ENCODE data around the gene ADAM15. TPM values are rescaled to one million over a fixed set of nuclear protein-coding genes. Genes with fewer than 3 reads are reported as not detected.

ADAM15 gene
- total RNA-seq, 2 donors from 2014 or later: 64.6 to 96.7 TPM

DNA sequence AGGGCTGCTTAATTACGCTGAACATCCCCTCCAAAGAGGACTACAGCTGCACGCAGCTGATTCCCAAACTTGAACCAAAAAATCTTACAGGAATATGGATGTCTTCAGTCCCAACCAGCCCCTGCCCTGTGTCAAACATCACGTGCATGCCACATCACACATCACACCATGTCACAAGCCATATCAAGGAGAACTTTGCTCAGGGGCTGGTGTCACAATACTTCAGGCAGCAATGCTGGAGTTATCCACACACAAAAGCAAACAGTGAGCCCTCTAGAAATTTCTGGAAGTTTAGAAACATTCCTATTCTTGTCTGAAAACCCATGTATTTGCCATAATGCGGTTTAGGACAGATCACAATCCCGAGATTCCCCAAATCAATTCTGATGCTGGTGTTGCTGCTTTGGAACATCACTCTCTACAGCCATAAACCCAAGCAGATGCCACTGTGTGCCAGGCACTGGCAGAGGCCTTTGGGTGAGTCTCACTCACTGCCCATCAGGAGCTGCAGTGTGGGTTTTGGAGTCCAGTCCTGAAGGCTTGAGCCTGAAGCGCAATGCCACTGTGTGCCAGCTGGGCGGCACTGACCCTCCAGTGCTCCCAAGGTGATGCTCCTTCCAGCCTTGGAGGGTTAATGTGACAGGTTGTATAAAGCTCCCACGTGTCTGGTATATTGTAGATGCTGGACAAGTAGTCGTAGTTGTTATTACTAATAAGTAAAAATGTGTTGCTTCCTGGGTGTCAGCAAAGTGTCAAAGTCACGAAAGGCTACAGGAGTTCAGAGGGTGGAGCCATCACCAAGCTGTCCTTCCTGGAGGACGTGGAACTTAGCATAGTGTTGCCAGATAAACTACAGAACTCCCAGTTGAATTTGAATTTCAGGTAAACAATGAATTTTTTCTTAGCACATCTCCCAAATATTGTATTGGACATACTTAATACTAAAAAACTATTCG, 56.5 kb downstream of the ADAM15 start:
- Histone ChIP-seq H3K36me3 (no peaks in the 10 kb centered on the region), H3K27me3 (no peaks in the 10 kb centered on the region), H3K4me1 (peaks cover 0 to 15% of the 10 kb centered on the region in 2 donors), H3K9me3 (no peaks in the 10 kb centered on the region), H3K27ac (no peak overlapping the region), H3K4me3 (no peak overlapping the region)
- DNase-seq (ENCODE audit: low spot score): no peak
- TF ChIP-seq, protein P1, sequence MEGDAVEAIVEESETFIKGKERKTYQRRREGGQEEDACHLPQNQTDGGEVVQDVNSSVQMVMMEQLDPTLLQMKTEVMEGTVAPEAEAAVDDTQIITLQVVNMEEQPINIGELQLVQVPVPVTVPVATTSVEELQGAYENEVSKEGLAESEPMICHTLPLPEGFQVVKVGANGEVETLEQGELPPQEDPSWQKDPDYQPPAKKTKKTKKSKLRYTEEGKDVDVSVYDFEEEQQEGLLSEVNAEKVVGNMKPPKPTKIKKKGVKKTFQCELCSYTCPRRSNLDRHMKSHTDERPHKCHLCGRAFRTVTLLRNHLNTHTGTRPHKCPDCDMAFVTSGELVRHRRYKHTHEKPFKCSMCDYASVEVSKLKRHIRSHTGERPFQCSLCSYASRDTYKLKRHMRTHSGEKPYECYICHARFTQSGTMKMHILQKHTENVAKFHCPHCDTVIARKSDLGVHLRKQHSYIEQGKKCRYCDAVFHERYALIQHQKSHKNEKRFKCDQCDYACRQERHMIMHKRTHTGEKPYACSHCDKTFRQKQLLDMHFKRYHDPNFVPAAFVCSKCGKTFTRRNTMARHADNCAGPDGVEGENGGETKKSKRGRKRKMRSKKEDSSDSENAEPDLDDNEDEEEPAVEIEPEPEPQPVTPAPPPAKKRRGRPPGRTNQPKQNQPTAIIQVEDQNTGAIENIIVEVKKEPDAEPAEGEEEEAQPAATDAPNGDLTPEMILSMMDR (IDR thresholded peaks at IDR 0.05): no peak

DNA sequence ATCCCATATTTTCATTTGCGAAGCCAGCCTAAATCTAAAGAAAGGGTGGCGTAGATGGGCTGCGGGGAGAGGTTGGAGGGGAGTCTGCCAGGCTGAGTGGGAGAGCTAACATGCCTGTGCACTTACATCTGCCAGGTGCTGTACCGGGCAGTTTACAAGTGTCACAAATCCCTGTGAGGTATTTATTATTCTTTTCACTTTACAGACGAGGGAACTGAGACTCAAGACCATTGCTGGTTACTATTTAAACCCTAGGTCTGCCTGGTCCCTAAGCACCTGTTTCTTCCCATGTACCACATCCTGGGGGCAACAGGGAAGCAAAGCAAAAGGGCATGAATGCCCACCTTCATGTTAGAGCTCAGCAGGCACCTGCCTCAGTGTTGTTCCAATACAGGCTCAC, 57.2 kb downstream of the ADAM15 start:
- Histone ChIP-seq H3K4me3 (no peak overlapping the region), H3K27me3 (no peaks in the 10 kb centered on the region), H3K9me3 (no peaks in the 10 kb centered on the region), H3K27ac (no peak overlapping the region), H3K4me1 (peaks cover 0 to 15% of the 10 kb centered on the region in 2 donors), H3K36me3 (no peaks in the 10 kb centered on the region)
- TF ChIP-seq, protein P1 (IDR thresholded peaks at IDR 0.05): no peak
- DNase-seq (ENCODE audit: low spot score): no peak

DNA sequence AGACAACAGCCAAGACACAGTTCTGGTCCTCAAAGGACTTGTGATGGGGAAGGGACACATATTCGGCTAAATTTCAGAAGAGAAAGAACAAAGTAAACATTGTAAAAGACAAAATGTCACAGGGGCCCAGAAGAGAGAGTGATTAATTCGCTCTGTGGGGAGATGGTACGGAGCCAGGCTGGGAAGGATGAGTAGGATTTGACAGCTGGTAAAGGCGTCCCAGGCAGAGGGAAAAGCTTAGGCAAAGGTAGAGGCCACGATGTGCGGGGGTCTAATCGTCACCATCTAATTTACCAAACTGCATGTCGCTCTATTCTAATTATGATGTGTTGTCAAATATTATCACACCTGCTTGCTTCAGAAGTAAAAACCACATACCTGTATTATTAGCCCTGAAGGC, 59.3 kb downstream of the ADAM15 start:
- Histone ChIP-seq H3K27me3 (no peaks in the 10 kb centered on the region), H3K27ac (no peak overlapping the region), H3K4me3 (no peak overlapping the region), H3K4me1 (peaks cover 0 to 4% of the 10 kb centered on the region in 2 donors), H3K9me3 (no peaks in the 10 kb centered on the region), H3K36me3 (no peaks in the 10 kb centered on the region)
- TF ChIP-seq, protein P1 (IDR thresholded peaks at IDR 0.05): no peak
- DNase-seq (ENCODE audit: low spot score): no peak

DNA sequence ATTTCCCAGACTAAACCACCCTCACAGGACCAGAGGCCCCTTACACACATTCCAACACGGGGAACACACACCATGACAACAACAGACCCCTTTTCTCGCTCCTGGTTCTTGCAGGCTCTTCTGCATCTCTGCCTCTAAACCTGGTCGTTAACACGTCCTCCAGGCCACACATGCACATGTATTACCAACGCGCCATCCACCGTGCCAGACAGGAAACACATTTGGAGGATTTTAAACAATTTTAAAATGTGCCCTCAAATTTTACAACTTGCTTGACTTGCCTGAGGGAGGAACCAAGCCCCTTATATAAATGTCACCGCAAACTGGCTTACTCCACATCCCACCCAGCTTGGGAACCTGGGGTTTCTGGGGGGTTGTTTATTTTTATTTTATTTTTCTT, 59.7 kb downstream of the ADAM15 start:
- no peak overlapping the region for H3K27ac ChIP-seq
- H3K4me1 ChIP-seq: no peaks in the 10 kb centered on the region
- no peak for DNase-seq (ENCODE audit: low spot score)
- no peaks in the 10 kb centered on the region for H3K36me3 ChIP-seq
- H3K4me3 ChIP-seq: no peak overlapping the region
- TF ChIP-seq, protein P1 (IDR thresholded peaks at IDR 0.05): no peak
- no peaks in the 10 kb centered on the region for H3K27me3 ChIP-seq
- no peaks in the 10 kb centered on the region for H3K9me3 ChIP-seq

Other genes starting within 250 kb of the ADAM15 start
- gene KCNN3, start 181.0 kb upstream of the ADAM15 start, total RNA-seq: 1 to 10 TPM; 3.9 to 4.4 TPM
- 10 to 100 TPM; 15.7 to 21.2 TPM for gene PMVK, start 114.6 kb upstream of the ADAM15 start, total RNA-seq
- gene PBXIP1, start 95.2 kb upstream of the ADAM15 start, total RNA-seq: 100 to 1,000 TPM in 1 of 2 donors, 10 to 100 TPM in 1; 81.4 to 101 TPM
- 10 to 100 TPM; 13.9 to 18.4 TPM for gene PYGO2, start 89.5 kb upstream of the ADAM15 start, total RNA-seq
- 10 to 100 TPM; 69.5 to 80.5 TPM for gene SHC1, start 80.6 kb upstream of the ADAM15 start, total RNA-seq
- 10 to 100 TPM; 20.0 to 23.8 TPM for gene CKS1B, start 76.6 kb upstream of the ADAM15 start, total RNA-seq
- gene FLAD1, start 68.0 kb upstream of the ADAM15 start, total RNA-seq: 10 to 100 TPM; 19.5 to 24.8 TPM
- gene LENEP, start 57.7 kb upstream of the ADAM15 start, total RNA-seq: not detected
- gene ZBTB7B, start 48.5 kb upstream of the ADAM15 start, total RNA-seq: 10 to 100 TPM; 30.3 to 53.4 TPM
- not detected for gene DCST2, start 17.5 kb upstream of the ADAM15 start, total RNA-seq
- gene DCST1, start 17.5 kb upstream of the ADAM15 start, total RNA-seq: not detected
- 1 to 10 TPM; 2.2 to 3.5 TPM for gene EFNA4, start 12.4 kb downstream of the ADAM15 start, total RNA-seq
- 1 to 10 TPM in 1 of 2 donors, not detected in 1; 3.2 TPM for gene EFNA3, start 27.5 kb downstream of the ADAM15 start, total RNA-seq
- 10 to 100 TPM; 24.8 to 41.4 TPM for gene EFNA1, start 76.6 kb downstream of the ADAM15 start, total RNA-seq
- 1 to 10 TPM; 3.7 to 10.0 TPM for gene SLC50A1, start 84.5 kb downstream of the ADAM15 start, total RNA-seq
- 10 to 100 TPM; 46.5 to 47.8 TPM for gene DPM3, start 89.2 kb downstream of the ADAM15 start, total RNA-seq
- gene KRTCAP2, start 122.0 kb downstream of the ADAM15 start, total RNA-seq: 100 to 1,000 TPM; 124 to 147 TPM
- under 1 TPM in 1 of 2 donors, not detected in 1; 0.20 TPM for gene TRIM46, start 122.5 kb downstream of the ADAM15 start, total RNA-seq
- gene THBS3, start 156.6 kb downstream of the ADAM15 start, total RNA-seq: 10 to 100 TPM; 10.9 to 11.2 TPM
- 10 to 100 TPM; 16.2 to 27.0 TPM for gene MTX1, start 157.4 kb downstream of the ADAM15 start, total RNA-seq
- 10 to 100 TPM; 14.4 to 15.5 TPM for gene ENTREP3, start 204.2 kb downstream of the ADAM15 start, total RNA-seq
- gene SCAMP3, start 211.0 kb downstream of the ADAM15 start, total RNA-seq: 10 to 100 TPM; 77.2 to 77.7 TPM
- 10 to 100 TPM in 1 of 2 donors, 1 to 10 TPM in 1; 9.8 to 16.4 TPM for gene CLK2, start 222.2 kb downstream of the ADAM15 start, total RNA-seq
- gene HCN3, start 226.1 kb downstream of the ADAM15 start, total RNA-seq: under 1 TPM; 0.35 to 0.41 TPM

All from right atrium auricular region (tissue), 2 donors.